Uterus (tissue), 4 donors: ENCODE measurements around the gene SEC14L1. TPM values are rescaled to one million over a fixed set of nuclear protein-coding genes. Genes with fewer than 3 reads are reported as not detected.
"Not testable (repeated sequence)": the region's sequence is repeated elsewhere in the genome, so short reads cannot be mapped to it uniquely, and the experiment has no call there.

ENCODE experiments used
- DNase-seq, 2 donors: peaks; one replicate each; pipeline ENCODE4 v3.0.0-alpha.2; 2019 to 2020
- H3K27ac ChIP-seq, 2 donors: fragments of 200-600 bp; sonication (generic); 1 replicate in 1 of 2; 2 replicates in 1 of 2; pipeline ENCODE4 v1.5.1; 2016 to 2018
- H3K27me3 ChIP-seq, 2 donors: fragments of 200-600 bp; sonication (generic); one replicate each; pipeline ENCODE4 v1.5.1; 2018 to 2019; ENCODE audit warnings: control low read depth in 1 of 2
- H3K36me3 ChIP-seq, 2 donors: fragments of 200-600 bp; sonication (generic); one replicate each; pipeline ENCODE4 v1.5.1; 2019; ENCODE audit warnings: control low read depth in 1 of 2
- H3K4me1 ChIP-seq, 2 donors: fragments of 200-600 bp; sonication (generic); one replicate each; pipeline ENCODE4 v1.5.1; 2018 to 2019; ENCODE audit warnings: control low read depth in 1 of 2
- H3K4me3 ChIP-seq, 2 donors: fragments of 200-600 bp; sonication (generic); 1 replicate in 1 of 2; 2 replicates in 1 of 2; pipeline ENCODE4 v1.5.1; 2018 to 2019; ENCODE audit warnings: mild to moderate bottlenecking in 1 of 2
- H3K9me3 ChIP-seq, 2 donors: fragments of 200-600 bp; sonication (generic); one replicate each; pipeline ENCODE4 v1.5.1; 2019; ENCODE audit warnings: control low read depth in 1 of 2
- POLR2A ChIP-seq, 2 donors: fragments of 450-650 bp; IDR thresholded peaks; one replicate each; pipeline ENCODE4 v1.6.1; 2016; ENCODE audit warnings: antibody characterized with exemption in 2 of 2, mild to moderate bottlenecking in 1 of 2, moderate library complexity in 1 of 2
- intact Hi-C: fragments of 100-400 bp; cut with DNase I; formaldehyde crosslinking; loops from one replicate; pipeline ENCODE4 v1.15.1; 2023; ENCODE audit warnings: low total_unique reads
- total RNA-seq, 4 donors: library from RNA; depleted of rRNA in 3 of 4; stranded (reverse); fragments of >200 nt in 3 of 4; gene quantifications; one replicate each; pipeline versions ENCODE4 v1.1.0 to v1.2.4, GENCODE V29; 2014 to 2023
- TF ChIP-seq, protein P1 (sequence below), 4 experiments: fragments of 200-600 bp in 2 of 4; fragments of 450-650 bp in 2 of 4; sonication (generic) in 2 of 4; IDR thresholded peaks; one replicate each; pipeline ENCODE4 v1.5.1; 2016 to 2019; ENCODE audit warnings: antibody characterized with exemption in 4 of 4, mild to moderate bottlenecking in 2 of 4, moderate library complexity in 1 of 4
- donor health status: DM: yes; HTN: yes; CAD: no.

SEC14L1 gene
- total RNA-seq, 4 donors from 2014 or later: 38.2 to 128 (median 42.6) TPM

DNA sequence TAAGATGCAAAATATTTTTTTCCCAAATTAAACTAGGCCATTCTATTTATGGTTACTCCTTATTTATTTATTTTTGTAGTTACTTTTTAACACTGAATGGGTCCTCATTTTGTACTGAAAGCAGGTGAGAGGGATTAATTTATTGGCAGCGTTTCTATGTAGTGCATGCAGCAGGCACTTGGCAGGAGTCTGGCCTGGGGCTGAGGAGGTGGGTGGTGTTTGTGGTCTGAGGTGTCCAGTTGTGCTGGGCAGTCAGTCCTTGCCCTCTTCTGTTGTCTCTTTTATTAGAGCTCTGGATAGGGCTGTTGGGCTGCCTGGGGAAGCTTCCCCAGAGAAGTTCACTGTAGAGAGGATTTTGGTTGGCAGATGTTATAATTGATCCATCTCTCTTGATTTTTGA lies 12.7 kb downstream of the SEC14L1 start:
- Histone ChIP-seq H3K36me3 (no peaks in the 10 kb centered on the region), H3K9me3 (no peaks in the 10 kb centered on the region), H3K4me1 (peaks cover 0 to 5% of the 10 kb centered on the region in 2 donors), H3K27me3 (no peaks in the 10 kb centered on the region), H3K4me3 (no peak overlapping the region), H3K27ac (peak overlapping the region in 1 of 2 donors; percentile 51)
- TF ChIP-seq, protein P1, sequence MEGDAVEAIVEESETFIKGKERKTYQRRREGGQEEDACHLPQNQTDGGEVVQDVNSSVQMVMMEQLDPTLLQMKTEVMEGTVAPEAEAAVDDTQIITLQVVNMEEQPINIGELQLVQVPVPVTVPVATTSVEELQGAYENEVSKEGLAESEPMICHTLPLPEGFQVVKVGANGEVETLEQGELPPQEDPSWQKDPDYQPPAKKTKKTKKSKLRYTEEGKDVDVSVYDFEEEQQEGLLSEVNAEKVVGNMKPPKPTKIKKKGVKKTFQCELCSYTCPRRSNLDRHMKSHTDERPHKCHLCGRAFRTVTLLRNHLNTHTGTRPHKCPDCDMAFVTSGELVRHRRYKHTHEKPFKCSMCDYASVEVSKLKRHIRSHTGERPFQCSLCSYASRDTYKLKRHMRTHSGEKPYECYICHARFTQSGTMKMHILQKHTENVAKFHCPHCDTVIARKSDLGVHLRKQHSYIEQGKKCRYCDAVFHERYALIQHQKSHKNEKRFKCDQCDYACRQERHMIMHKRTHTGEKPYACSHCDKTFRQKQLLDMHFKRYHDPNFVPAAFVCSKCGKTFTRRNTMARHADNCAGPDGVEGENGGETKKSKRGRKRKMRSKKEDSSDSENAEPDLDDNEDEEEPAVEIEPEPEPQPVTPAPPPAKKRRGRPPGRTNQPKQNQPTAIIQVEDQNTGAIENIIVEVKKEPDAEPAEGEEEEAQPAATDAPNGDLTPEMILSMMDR (IDR thresholded peaks at IDR 0.05): no peak
- TF ChIP-seq POLR2A (IDR thresholded peaks at IDR 0.05): no peak
- intact Hi-C loops: no loop called here
- no peak for DNase-seq

DNA sequence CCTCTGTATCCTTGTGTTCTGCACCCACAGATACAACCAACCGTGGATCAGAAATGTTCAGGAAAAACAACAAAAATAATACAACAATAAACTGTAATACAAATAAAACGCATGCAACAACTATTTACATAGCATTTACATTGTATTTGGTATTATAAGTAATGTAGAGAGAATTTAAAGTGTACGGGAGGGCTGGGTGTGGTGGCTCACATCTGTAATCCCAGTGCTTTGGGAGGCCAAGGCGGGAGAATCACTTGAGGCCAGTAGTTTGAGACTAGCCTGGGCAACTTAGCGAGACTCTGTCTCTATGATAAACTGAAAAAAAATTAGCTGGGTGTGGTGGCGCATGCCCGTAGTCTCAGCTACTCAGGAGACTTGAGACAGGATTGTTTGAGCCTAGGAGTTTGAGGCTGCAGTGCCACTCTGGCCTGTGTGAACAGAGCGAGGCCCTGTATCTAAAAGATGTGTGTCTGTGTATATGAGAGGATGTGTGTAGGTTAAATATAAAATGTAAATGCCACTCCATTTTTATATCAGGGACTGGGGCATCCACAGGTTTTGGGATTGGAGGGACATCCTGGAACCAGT lies 13.3 kb downstream of the SEC14L1 start:
- Histone ChIP-seq H3K4me1 (peaks cover 0 to 5% of the 10 kb centered on the region in 2 donors), H3K27me3 (no peaks in the 10 kb centered on the region), H3K4me3 (no peak overlapping the region), H3K9me3 (no peaks in the 10 kb centered on the region), H3K36me3 (no peaks in the 10 kb centered on the region), H3K27ac (peak overlapping the region in 1 of 2 donors; percentile 51)
- TF ChIP-seq, protein P1 (IDR thresholded peaks at IDR 0.05): no peak
- no peak for TF ChIP-seq POLR2A (IDR thresholded peaks at IDR 0.05)
- DNase-seq: no peak
- intact Hi-C loops: no loop called here

DNA sequence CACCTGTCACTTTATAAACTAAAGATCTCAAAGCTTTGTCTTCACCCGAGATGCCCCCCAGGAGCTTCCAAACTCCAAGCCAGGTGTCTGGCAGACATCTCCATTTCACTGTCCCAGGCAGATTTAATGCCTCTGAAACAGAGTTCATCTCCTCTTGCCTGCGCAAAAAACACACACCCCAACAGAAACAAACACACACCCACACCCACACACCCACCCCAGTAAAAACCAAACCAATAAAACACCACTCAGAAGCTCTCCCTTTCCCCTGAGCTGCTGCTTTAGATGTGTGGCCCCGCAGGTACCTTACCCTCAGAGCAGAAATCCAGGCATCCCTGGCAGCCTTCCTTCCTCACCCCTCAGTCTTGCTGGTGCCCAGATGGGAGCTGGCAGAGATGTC lies 14.4 kb downstream of the SEC14L1 start:
- no peak for DNase-seq
- no peaks in the 10 kb centered on the region for H3K9me3 ChIP-seq
- intact Hi-C loops: no loop called here
- H3K27me3 ChIP-seq: no peaks in the 10 kb centered on the region
- no peak overlapping the region for H3K4me3 ChIP-seq
- peaks cover 0 to 5% of the 10 kb centered on the region in 2 donors for H3K4me1 ChIP-seq
- no peaks in the 10 kb centered on the region for H3K36me3 ChIP-seq
- TF ChIP-seq, protein P1 (IDR thresholded peaks at IDR 0.05): no peak
- H3K27ac ChIP-seq: no peak overlapping the region

DNA sequence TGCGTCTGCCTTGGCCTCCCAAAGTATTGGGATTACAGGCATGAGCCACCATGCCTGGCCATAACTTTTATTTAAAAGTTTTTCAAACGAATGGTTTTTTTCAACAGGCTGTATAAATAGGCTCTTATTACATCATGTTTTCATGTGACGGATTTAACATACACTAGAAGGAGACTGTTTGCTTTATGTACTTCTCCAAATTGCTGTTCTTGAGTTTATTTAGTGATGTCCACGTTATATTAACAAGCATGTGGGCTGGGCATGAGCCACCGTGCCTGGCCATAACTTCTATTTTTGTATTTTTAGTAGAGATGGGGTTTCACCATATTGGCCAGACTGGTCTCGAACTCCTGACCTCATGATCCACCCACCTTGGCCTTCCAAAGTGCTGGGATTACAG lies 17.0 kb downstream of the SEC14L1 start:
- H3K4me1 ChIP-seq, intact Hi-C loops, H3K27me3 ChIP-seq: not testable (repeated sequence)

DNA sequence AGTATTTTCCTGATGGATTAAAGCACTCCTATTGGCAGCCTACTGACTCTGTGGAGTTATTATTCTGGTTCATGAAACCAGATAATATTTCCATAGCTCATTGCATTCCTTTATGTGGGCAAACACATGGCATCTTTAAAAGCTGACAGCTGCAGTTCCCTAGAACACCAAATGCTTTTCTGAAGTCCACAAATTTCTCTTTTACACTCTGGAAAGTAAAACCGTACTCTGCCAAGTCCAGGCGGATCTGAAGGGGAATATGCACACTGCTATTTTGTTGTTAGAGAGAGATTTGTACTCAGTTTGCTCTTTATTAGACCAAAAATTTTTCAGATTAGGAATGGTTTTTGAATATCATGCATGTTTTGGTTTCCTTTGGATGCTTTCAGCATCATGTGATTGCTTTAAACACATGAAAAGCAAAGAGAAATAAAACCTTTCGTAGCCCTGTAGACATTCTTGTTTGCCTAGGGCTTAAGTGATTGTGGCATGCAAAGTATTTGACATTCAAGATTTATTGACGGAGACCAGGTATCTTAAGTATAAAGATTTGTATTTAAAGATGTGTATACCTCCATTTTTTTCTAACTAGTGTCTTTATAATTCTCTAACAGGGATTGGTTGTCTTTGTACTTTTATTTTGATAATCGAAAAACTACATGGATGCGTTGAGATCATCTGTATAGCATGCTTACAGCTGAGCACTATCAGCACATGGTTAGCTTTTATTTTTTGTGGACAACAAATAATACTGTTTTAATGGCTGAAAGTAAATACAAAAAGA lies 19.5 kb downstream of the SEC14L1 start:
- Histone ChIP-seq H3K36me3 (no peaks in the 10 kb centered on the region), H3K27ac (peak overlapping the region in 1 of 2 donors; percentile 42), H3K4me3 (no peak overlapping the region), H3K9me3 (no peaks in the 10 kb centered on the region), H3K4me1 (peaks cover 0 to 2% of the 10 kb centered on the region in 2 donors), H3K27me3 (no peaks in the 10 kb centered on the region)
- TF ChIP-seq, protein P1 (IDR thresholded peaks at IDR 0.05): no peak
- TF ChIP-seq POLR2A (IDR thresholded peaks at IDR 0.05): no peak
- no peak for DNase-seq
- intact Hi-C loops: no loop called here

More for the DNA sequence above, 17.0 kb downstream of the SEC14L1 start:
- not testable (repeated sequence) for H3K4me3 ChIP-seq, DNase-seq, H3K36me3 ChIP-seq, H3K27ac ChIP-seq, H3K9me3 ChIP-seq
